C4-2B (cell line): ENCODE data around the gene AHNAK.

Experiments used
- ZFX ChIP-seq: fragments of 450-650 bp; IDR thresholded peaks from 2 replicates; pipeline ENCODE4 v1.6.1; 2017
- TF ChIP-seq, protein P1 (sequence below): fragments of 450-650 bp; conservative IDR thresholded peaks from 2 replicates; pipeline ENCODE4 v1.5.1; 2017; ENCODE audit warnings: mild to moderate bottlenecking

DNA sequence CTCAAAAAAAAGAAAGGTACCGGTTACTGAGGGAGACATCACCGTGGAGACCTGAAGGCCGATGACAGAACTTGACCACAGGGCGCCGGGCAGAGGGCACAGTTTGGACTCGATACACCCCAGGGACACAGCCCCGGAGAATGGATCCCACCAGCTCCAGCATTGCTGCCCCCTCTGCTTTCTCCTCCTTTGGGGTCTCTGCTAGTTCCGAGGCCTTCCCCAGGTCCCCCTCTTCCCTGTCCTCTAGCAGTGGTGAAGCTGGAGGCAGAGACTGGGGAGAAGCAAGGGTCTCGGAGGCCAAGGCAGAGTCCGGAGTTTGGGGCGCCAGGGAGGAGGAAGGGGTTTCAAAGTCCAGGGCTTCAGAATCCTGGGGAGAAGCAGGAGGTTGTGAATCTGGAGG, 31.9 kb upstream of the AHNAK start:
- TF ChIP-seq, protein P1, sequence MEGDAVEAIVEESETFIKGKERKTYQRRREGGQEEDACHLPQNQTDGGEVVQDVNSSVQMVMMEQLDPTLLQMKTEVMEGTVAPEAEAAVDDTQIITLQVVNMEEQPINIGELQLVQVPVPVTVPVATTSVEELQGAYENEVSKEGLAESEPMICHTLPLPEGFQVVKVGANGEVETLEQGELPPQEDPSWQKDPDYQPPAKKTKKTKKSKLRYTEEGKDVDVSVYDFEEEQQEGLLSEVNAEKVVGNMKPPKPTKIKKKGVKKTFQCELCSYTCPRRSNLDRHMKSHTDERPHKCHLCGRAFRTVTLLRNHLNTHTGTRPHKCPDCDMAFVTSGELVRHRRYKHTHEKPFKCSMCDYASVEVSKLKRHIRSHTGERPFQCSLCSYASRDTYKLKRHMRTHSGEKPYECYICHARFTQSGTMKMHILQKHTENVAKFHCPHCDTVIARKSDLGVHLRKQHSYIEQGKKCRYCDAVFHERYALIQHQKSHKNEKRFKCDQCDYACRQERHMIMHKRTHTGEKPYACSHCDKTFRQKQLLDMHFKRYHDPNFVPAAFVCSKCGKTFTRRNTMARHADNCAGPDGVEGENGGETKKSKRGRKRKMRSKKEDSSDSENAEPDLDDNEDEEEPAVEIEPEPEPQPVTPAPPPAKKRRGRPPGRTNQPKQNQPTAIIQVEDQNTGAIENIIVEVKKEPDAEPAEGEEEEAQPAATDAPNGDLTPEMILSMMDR: no peak
- TF ChIP-seq ZFX: no peak
